HG03066 (cell line): ENCODE data around the gene GAST.

Experiments used
- ATAC-seq: cut with Tn5 transposase; IDR thresholded peaks from one replicate; pipeline ENCODE4 v1.9.1; 2021; ENCODE audit warnings: low read depth; ENCODE audit not compliant: unreplicated experiment

GAST gene

DNA sequence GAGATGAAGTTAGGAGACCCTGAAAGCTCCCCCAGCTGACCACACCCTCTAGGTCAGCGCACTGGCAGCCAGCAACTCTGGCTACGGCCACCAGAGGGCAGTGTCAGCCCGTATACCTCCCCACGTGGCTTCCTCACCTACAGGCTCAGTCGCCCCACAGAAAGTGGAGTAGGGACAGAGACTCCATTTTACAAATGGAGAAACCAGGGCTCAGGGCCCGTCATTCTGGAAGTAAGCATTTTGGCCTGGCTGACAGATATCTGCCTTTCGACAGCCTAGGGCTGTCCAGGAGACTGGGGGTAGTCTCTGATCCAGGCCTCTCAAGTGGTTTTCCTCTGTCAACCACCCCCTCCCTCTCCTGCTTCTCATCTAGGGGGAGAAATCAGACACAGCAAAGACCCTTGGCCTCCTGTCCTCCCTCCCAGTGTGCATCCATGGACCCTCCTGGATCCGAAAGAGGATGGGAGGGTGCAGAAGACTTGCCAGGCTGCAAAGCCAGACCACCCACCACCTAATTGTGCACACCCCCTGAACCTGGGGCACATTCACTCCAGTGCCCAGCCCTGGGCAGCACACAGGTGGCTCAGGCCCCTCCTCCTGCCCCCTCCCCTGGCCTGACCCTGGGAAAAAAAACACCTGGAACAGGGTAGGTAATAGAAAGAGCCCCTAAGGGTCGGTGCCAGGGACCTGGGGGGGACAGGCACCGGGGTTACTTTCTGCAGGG lies 26.1 kb downstream of the GAST start:
- ATAC-seq = no peak

DNA sequence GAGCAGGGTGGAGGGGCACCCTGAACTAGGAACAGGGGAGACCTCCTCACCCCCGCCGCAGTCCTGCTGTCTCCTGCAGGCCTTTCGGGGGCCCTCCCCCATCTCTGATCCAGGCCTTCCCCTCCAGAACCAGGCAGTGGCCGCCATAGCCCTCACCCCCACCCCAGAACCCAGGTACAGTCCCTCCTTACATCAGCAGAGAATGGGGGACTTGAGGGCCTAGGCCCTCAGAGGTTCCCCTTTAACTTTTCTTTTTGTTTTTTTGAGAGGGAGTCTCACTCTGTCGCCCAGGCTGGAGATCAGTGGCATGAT lies 26.6 kb downstream of the GAST start:
- no peak for ATAC-seq

DNA sequence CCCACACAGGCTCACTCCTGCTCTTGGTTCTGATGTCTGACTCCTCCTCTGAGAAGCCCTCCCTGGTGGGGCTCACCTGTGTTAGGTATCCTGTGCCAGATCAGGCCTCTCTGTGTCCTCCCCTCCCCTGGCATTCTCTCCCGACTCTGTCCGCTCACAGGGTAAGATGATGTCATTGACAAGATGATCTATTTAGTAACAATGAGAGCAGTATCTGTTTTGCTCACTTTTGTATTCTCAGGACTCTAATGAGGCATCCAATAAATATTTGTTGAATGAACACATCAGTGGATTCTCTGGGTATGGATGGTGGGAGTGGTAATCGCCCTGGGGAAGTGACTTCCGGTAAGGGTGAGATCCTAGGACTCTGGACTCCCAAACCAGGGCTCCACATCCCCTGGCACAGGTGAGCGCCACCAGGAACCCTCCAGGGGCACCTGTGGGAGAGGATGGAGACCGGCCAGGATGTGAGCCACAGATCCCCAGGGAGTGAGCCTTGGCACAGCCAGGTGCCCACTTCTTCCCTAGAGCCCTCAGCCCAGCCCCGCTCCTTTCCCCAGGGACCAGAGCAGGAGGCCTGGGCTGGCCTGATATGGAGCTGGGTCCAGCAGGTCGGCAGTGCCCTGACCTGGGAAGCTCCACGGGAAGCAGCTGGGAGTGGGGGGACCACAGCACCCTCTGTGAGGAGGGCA lies 27.7 kb downstream of the GAST start:
- ATAC-seq = no peak

DNA sequence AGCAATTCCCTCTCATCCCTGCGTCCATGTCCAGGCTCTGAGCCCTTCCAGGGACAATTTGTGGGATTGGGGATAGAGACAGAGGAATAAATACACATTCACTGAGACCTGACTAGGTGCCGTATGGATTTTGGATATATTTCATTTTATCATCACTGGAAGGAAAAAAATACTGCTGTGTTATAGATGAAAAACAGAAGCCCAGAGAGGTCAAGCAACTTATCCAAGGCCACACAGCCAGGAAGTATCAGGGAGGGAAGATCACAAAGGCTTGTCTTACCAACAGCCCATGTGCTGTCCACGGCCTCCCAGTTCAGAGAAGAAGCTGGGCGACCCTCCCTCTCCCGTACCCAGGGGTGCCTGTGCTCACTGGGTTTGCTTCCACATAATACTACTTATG lies 28.4 kb downstream of the GAST start:
- no peak for ATAC-seq

DNA sequence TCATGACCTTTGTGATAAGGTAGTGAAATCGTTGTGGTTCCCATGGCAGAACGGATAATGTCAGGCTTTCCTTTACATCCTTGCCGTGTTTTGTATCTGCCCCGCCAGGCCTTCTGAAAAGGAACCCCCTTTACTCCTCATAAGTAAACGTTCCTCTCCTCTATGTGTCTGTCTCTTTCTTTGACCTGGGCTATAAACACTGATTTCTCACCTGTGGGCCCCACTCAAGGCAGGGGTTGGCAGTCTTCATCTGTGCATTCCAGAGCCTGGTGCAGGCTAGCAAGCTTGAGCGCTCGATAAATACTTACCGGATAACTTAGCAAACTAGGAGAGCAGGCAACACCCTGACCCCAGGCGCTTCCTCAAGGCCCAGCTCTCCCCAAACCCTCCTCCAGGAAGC lies 29.6 kb downstream of the GAST start:
- ATAC-seq = no peak

DNA sequence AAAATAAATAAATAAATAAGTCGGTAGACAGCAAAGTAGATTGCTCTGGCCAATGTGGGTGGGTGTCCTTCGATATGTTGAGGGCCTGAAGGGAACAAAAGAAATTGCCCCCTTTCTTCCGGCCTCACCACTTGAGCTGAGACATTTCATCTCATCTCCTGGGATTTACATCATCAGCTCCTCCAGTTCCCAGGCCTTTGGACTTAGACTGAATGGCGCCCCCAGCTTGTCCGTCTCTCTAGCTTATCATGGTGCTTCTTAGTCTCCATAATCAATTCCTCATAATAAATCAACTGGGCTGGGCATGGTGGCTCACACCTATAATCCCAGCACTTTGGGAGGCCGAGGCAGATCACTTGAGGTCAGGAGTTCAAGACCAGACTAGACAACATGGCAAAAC lies 36.1 kb downstream of the GAST start:
- no peak for ATAC-seq

DNA sequence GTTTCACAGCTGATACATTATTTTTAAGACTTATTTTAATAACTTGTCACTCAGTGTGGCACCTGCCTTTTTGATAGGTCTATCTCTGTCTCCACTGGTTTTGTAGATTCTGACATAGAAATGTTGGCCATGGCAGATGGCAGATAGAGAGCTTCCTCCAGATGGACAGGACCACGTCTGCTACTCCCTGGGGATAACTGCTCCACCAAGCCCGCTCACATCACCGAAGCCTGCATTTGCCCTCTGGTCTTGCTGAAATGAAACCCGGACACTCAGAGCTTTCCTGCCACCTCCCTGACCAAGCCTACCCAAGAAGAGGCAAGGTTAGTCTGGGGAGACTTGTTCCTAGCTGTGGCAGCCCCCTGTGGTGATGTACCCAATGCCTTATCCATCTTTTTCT lies 38.7 kb downstream of the GAST start:
- ATAC-seq = no peak

DNA sequence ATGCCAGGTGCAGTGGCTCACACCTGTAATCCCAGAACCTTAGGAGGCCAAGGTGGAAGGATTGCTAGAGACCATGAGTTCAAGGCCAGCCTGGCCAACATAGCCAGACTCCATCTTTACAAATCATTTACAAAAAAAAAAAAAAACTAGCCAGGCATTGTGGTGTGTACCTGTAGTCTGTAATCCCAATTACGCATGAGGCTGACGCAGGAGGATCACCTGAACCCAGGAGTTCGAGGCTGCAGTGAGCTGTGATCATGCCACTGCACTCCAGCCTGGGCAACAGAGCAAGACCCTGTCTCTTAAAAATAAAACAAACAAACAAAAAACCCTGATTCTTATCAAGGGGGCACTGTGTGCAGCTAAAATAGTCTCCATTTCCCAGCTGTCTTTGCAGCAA lies 39.2 kb downstream of the GAST start:
- ATAC-seq = no peak

DNA sequence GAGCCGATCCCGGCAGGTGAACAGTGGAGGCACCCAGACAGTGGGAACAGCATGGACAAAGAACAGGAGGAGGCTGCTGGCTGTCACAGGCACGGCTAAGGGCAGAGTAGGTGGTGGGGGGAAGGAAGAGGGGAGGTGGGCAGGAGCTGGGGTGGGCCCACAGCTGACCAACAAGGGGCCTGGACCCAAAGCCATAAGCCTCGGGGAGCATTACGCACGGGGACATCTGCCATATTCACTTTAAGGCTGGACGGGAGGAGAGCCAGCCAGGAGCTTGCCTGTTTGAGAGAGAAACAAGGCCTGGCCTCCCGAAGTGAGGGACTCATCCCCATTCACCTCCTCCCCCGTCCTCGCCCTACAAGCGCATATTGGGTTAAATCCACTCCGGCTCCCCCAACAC lies 41.9 kb downstream of the GAST start:
- no peak for ATAC-seq

DNA sequence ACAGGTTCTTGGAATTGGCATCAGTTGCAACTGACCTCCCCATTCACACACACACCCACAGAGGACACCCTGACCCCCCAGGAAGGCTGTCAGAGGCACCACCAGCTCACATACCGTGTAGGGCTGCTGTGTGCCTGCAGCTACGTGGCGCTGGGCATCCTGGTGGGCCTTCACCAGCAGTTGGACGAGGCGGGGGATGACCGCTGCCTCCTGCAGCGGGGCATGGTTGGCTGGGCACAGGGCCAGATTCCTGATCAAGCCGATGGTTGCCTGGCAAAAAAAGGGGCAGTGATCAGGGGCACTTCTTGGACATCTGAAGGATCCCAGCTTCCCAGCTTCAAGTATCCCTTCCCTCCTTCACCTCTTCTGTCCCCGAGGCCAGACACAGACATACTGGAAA lies 46.5 kb downstream of the GAST start:
- no peak for ATAC-seq

DNA sequence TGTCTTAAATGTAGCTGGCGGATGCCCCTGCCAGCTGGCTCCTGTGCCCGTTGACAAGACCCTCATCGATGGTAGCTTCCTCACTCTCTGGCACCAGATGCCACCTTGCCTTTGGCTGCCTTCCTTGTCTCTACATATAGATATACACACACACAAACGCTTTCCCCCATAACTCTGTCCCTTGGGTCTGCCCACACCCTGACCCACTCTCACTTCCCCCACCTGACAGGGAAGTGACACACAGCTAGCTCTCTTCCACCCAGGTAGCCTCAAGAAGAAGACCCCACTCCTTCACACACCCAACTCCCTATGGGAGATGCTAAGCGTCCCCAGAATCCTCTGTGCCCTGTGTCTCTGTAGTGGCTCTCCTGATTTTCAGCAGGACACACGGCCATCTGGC lies 48.7 kb downstream of the GAST start:
- ATAC-seq = no peak

DNA sequence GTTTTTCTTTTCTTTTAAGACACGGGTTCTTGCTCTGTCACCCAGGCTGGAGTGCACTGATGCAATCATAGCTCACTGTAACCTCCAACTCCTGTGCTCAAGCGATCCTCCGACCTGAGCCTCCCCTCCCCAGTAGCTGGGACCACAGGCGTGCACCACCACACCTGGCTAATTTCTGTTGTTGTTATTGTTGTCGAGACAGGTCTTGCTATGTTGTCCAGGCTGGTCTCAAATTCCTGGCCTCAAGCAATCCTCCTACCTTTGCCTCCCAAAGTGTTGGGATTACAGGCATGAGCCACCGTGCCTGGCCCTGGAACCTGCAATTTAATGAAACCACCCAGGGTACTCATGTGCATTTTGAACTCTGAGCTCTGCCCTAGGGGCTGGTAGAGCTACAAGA lies 50.3 kb downstream of the GAST start:
- no peak for ATAC-seq

DNA sequence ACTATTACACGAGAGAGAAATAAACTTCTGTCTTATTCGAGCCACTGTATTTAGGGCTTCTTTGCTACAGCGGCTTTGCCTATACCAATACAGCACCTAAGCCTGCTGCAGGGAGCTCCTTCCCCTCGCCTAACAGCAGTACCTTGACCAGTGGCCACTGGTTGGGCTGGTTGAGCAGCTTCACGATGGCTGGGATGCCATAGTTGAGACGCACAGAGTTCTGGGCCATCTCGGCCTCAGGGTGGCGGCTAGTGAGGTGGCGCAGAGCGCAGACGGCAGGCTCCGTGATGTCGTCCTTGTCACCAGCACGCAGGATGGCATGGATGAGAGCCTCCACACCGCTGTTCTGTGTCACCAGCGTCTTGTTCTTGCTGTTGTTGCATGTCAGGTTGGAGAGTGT lies 50.7 kb downstream of the GAST start:
- no peak for ATAC-seq

DNA sequence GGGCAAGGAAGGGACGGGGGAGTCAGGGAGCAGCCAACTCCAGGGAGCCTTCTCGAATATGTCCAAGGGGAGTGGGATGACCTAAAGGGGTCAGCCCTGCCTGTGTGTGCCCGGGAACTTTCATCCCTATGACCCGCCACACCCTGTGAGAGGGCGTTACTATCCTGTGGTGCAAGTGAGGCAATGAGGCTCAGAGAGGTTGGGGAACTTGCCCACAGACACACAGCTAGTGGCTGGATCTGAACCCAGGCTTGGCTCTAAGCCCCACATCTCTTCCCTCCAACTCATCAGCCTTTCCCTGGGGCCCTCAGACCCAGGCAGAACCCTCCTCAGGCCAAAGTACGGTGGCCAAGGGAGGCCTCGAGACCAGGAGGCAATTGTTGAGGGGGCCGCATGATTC lies 51.2 kb downstream of the GAST start:
- no peak for ATAC-seq
